Hepatocyte (in vitro differentiated cells): Measurements from ENCODE around the gene TMEM272.

ENCODE experiments used
- EZH2 ChIP-seq: fragments of 200-600 bp; sonication (generic); IDR thresholded peaks from 2 replicates; pipeline ENCODE4 v1.6.1; 2016; ENCODE audit warnings: antibody characterized with exemption, mild to moderate bottlenecking, borderline replicate concordance
- EZH2phosphoT487 ChIP-seq: fragments of 200-600 bp; sonication (generic); IDR thresholded peaks from one replicate; pipeline ENCODE4 v1.6.1; 2018; ENCODE audit warnings: antibody characterized with exemption, mild to moderate bottlenecking, low read depth, moderate library complexity; ENCODE audit not compliant: unreplicated experiment, severe bottlenecking

GRCh38 chr13:51804295-51805172, 40.4 kb downstream of the TMEM272 start:
- TF ChIP-seq EZH2 (no peak), EZH2phosphoT487 (no peak)
